NCI-H2107 (cell line): ENCODE measurements around the gene ITPR2.
"Not testable (repeated sequence)": the region's sequence is repeated elsewhere in the genome, so short reads cannot be mapped to it uniquely, and the experiment has no call there.

Experiments
- DNase-seq: peaks from one replicate; lab custom pipeline; 2025; lab: John Stamatoyannopoulos, UW

Gene ITPR2

DNA sequence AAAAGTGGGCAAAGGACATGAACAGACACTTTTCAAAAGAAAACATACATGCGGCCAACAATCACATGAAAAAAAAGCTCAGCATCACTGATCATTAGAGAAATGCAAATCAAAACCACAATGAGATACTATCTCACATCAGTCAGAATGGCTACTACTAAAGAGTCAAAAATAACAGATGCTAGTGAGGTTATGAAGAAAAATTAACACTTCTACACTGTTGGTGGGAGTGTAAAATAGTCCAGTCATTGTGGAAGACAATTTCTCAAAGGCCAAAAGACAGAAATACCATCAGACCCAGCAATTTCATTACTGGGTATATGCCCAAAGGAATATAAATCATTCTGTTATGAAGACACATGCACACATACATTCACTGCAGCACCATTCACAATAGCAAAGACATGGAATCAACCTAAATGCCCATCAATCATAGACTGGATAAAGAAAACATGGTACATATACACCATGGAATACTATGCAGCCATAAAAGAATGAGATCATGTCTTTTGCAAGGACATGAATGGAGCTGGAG, 103.8 kb downstream of the ITPR2 start:
- DNase-seq = not testable (repeated sequence)

DNA sequence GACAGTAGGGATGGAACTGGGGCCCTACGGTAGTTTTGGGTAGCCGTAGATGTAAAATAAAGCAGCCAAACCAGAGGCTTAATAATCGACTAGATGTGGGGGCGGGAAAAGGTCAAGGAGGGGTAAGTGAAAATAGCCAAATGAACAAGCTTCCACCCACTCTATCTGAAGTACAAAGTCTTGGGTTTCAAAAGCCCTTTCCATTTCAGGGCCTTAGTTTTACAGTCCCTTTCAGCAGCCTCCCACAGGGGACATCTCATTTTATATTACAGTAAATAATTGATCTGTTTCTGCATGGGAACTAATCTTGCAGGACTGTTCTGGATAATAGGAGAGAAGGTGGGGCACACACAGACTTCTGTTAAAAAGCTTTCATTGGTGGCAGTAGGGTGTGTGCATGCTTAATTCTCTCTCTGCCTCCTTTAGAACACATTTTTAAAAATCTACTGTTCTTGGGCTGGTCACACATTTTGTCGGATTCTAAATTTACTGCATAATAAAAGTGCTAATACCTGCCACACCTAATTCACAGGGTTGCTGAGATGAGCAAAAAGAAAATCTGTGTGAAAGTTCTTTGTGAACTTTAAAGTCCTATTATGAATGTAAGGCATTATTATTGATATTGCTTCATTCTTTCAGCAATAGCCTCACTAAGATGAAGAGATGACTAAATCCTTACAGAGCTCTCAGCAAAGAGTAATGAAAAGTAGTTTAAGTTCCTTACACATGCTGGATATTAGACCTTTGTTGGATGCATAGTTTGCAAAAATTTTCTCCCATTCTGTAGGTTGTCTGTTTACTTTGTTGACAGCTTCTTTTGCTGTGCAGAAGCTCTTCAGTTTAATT, 104.6 kb downstream of the ITPR2 start:
- no peak for DNase-seq

- no peak for DNase-seq
These were observed 105.4 kb downstream of the ITPR2 start for GRCh38 chr12:26727482-26728204.

DNA sequence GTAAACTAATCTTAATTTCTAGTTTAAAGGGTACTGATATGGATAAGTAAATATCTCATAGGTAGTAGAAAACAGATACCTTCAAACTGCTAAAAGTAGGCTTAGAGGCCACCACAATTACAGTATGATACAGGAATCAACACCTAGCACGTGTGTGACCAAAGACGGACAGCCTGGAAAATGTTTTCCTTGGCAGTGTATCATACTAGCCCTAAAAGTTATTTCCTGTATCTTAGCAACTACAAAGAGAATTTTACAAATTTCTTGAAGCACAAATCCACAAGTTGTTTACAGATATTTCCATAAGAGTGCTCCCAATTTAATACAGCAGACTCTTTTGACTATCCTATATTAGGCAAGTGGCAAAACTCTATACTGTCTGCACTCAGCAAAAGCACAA, 106.0 kb downstream of the ITPR2 start:
- no peak for DNase-seq

DNA sequence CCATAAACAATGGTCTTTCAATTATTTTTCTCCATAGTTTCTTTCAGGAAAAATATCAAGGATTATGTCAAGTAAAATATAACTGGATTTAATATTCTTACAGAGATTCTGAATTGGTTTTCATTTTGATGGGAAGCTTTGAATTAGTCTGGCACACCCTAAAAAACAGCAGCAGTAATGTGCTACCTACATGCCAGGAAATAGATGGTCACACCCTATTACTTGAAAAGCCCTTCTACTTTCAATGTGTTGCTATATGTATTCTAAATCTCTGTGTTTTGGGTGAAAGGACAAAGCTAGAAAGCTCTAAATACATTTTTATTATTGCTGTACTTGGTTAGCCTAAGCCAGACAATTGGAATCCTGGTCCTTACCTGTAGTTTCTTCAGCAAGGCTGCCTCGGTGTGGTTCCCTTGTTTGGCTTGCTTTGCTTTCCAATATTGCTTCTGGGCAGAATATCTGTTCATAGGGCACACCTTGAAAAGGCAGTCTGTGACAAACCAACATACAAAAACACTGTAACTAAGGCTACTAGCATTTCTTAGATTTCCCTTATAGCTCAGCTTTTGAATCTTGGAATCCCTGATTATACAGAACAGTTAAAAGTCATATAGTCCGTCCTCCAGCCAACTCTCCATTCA, 107.6 kb downstream of the ITPR2 start:
- no peak for DNase-seq

- DNase-seq = no peak
These were observed 108.7 kb downstream of the ITPR2 start for GRCh38 chr12:26724309-26724702.

- DNase-seq = no peak
These were observed 109.3 kb downstream of the ITPR2 start for GRCh38 chr12:26723379-26724308.

GRCh38 chr12:26721800-26722199, 111.2 kb downstream of the ITPR2 start:
- DNase-seq = no peak

DNA sequence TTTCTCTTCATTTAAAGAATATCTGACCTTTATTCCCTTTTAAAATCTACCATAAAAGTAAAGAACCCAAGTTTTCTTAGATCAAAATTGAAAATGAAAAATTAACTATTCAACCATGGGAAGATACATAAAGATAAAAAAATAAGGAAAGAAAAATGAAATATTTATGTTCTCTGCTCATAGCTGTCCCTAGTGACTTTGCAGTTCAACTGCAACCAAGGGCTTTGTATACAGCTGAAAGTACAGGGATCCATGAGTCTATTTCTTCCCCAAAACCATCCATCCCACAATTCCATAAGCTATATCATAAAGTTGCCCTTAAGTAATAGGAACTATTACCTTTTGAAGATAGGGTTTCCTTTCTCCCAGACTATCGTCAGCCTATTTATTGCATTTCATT, 113.1 kb downstream of the ITPR2 start:
- DNase-seq = no peak

DNA sequence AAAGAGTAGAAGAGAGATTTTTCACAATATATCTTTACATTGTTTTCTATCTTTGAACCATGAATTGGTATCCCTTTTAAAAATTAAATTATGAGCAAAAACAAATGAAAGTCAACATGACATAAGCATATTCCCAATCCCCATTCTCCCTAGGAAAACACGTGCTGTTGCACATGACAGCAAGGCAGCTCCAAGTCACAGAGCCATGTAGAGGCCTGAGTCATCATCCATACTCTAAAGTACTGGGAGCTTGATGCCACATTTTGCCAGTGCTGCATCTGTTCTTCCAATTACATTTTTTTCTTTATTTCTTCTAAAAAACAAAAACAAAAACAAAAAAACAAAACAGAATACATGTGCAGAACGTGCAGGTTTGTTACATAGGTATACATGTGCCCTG, 115.2 kb downstream of the ITPR2 start:
- DNase-seq = no peak

GRCh38 chr12:26715232-26715631, 117.8 kb downstream of the ITPR2 start:
- DNase-seq = no peak

- DNase-seq = no peak
These were observed 119.1 kb downstream of the ITPR2 start for GRCh38 chr12:26713885-26714383.

GRCh38 chr12:26712892-26713291, 120.1 kb downstream of the ITPR2 start:
- DNase-seq = no peak

DNA sequence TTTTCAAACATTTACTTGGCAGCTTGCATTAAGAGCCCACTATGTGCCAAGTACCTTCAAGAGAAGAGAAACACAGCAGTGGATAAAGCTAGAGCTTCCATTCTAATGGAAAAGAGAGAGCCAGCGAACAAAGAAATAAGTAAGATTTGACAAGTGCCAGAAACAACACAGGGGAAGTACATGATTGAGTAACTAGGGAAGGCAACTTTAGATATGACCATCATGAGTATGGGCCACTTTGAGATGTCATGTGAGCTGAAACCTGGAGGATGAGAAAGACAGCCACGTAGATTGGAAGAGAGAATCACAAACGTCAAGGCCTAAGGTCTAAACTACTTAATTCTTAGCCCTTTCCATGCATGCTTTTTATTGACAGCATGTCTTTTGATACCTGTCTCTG, 121.4 kb downstream of the ITPR2 start:
- no peak for DNase-seq

- no peak for DNase-seq
These were observed 121.9 kb downstream of the ITPR2 start for GRCh38 chr12:26711072-26711471.

GRCh38 chr12:26705851-26706250, 127.1 kb downstream of the ITPR2 start:
- no peak for DNase-seq

DNA sequence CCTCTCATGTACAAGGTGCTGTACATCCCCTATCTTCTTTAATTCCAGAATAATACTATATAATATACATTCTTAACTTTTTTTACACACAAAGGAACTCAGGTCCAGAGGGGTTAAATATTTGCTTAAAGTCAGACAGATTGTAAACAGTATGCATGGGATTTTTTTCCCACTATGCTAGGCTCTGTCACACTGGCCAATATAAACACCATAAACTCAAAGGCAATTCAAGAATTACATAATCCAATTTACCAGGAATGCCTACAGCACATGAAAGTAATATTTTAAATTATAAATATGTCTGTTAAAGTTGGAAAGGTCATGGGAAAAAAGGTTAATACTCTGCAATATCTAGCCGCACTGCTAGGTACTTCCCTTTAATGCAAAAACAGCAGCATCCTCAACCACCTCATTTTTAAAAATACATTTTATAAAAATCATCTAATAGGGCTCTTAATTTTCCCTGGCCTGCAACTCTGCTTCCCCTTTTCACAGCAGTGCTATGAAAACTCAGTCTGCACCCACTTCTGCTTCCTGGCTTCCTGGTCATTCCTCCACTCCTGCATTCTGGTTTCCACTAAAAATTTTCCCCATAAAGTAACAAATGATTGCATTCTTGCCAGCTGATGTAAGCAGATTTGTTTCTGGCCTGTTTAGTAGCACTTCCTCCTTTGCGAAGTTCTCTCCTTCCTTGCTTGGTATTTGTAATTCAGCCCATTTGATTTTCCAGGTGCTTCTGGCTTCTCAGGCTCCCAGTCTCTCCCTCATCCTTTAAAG, 128.1 kb downstream of the ITPR2 start:
- DNase-seq = no peak

- no peak for DNase-seq
These were observed 128.8 kb downstream of the ITPR2 start for GRCh38 chr12:26704214-26704613.

GRCh38 chr12:26702741-26703140, 130.3 kb downstream of the ITPR2 start:
- no peak for DNase-seq

DNA sequence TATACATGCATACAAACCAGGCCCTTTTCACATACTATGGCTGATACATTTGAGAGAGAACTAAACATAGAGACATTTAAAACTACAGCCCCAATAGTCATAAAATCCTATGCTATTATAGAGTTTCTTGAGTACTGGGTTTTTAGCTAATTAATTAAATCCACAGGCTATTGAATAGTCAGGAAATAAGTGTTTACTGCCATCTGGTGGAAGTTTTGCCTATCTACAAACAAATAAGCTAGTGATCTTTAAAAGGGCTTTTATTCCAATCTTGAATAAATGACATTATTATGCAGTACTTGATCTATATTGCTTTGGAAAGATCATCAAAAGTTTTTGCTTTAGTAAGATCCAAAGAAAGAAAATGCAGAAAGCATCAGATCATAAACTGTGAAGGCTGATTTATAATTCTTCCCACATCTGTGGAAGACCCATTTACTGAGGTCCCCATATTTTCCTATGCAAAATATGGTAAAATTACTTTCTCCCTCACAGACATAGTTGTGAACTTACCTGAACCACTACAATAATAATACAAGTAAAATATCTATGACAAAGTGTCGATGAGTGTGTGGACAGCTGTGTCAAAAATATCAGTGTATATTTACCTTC, 131.3 kb downstream of the ITPR2 start:
- DNase-seq = no peak
